HG02623 (cell line): ENCODE data around the gene CHST14.
"Not testable (repeated sequence)": the region's sequence is repeated elsewhere in the genome, so short reads cannot be mapped to it uniquely, and the experiment has no call there.

Experiments used
- ATAC-seq: cut with Tn5 transposase; IDR thresholded peaks from one replicate; pipeline ENCODE4 v1.9.1; 2021; ENCODE audit warnings: moderate library complexity; ENCODE audit not compliant: unreplicated experiment

Gene CHST14

GRCh38 chr15:40440743-40441564 is 29.8 kb upstream of the CHST14 start, which contains the start of gene BAHD1:
BAHD1 (plus strand) TSS chr15:40440953; CDS start chr15:40458465, 17,512 bp downstream.
- peak; percentile 92 for ATAC-seq

GRCh38 chr15:40441565-40442531 is 28.9 kb upstream of the CHST14 start:
- no peak for ATAC-seq

- no peak for ATAC-seq
Observed at GRCh38 chr15:40443255-40443654, 27.5 kb upstream of the CHST14 start.

GRCh38 chr15:40443846-40444245 is 26.9 kb upstream of the CHST14 start:
- no peak for ATAC-seq

GRCh38 chr15:40444736-40445135 is 26.0 kb upstream of the CHST14 start:
- ATAC-seq: no peak

GRCh38 chr15:40445421-40445922 is 25.3 kb upstream of the CHST14 start:
- no peak for ATAC-seq

- ATAC-seq: no peak
Observed at GRCh38 chr15:40446144-40446543, 24.6 kb upstream of the CHST14 start.

- ATAC-seq: no peak
Observed at GRCh38 chr15:40448354-40448753, 22.4 kb upstream of the CHST14 start.

GRCh38 chr15:40449275-40449674 is 21.5 kb upstream of the CHST14 start:
- ATAC-seq: no peak

- ATAC-seq: no peak
Observed at GRCh38 chr15:40450047-40450446, 20.7 kb upstream of the CHST14 start.

GRCh38 chr15:40451527-40452158 is 19.1 kb upstream of the CHST14 start:
- no peak for ATAC-seq

- ATAC-seq: peak; percentile 41
Observed at GRCh38 chr15:40452296-40453090, 18.3 kb upstream of the CHST14 start.

GRCh38 chr15:40453941-40454340 is 16.8 kb upstream of the CHST14 start:
- ATAC-seq: not testable (repeated sequence)

GRCh38 chr15:40454904-40455391 is 15.8 kb upstream of the CHST14 start:
- ATAC-seq: no peak

- ATAC-seq: no peak
Observed at GRCh38 chr15:40456299-40456712, 14.5 kb upstream of the CHST14 start.

GRCh38 chr15:40456738-40457137 is 14.0 kb upstream of the CHST14 start:
- ATAC-seq: no peak

GRCh38 chr15:40458495-40459371 is 12.1 kb upstream of the CHST14 start:
- no peak for ATAC-seq

GRCh38 chr15:40459391-40460015 is 11.3 kb upstream of the CHST14 start:
- ATAC-seq: no peak

GRCh38 chr15:40460404-40460803 is 10.4 kb upstream of the CHST14 start:
- ATAC-seq: no peak
